ENCODE measurements around the gene ATAD2B.
"Not testable (repeated sequence)": the region's sequence is repeated elsewhere in the genome, so short reads cannot be mapped to it uniquely, and the experiment has no call there.

Gene ATAD2B

DNA sequence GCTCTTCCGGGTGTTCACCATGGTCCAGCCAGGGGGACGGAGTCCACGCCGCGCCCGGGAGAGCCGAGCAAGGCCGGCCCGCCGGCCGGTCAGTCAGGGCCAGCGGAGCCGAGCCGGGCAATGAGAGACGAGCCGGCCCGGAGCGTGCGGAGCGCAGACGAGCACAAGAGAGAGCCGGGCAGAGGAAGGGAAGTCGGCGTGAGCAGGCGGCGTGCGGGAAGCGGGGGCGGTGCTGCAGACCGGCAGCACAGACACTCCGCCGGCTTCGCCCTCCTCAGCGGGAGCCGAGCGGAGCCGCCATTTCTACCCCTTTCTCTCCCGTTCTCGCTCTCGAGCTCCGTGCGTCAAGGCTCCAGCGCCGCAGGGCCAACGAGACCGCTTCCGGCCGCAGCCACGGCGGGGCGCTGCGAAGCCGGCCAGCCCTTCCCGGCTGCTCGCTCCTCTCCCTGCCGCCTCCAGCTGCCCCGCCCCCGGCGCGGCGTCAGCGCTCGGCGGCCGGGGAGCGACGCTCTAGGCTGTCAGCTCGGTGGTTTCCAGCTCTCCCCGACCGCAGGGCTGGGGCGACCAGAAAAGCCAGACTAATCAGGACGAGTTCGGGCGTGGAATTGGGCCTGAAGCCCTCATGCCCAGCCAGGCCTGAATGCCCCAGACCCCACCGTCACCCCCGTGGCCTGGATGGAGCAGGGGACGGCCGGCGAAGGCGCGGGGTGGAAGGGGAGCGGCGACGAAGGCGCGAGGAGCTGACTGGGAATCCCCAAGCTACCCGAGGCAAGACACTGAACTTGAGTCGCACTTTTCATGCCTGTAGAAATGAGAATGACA lies at the start of gene ATAD2B:
ATAD2B (minus strand) TSS at position 374 of the 822 bp plus-strand sequence; CDS start at position 21, 353 bp downstream.
- peak; percentile 89 for FAIRE-seq

DNA sequence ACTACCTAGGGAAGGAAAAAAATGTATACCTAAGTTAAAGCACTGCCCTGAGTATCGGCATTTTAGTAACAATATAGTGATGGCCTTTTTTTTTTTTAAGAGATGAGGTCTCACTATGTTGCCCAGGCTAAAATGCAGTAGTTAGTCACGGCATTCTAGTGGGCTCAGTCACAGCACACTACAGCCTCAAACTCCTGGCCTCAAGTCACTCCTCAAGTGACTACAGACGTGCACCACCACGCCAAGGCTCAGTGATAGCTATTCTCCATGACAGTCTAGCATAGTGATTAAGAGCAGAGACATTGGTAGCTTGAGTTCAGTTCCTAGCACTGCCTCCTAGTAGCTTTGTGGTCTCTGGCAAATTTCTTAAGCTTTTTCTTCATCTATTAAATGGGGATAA lies 40.9 kb upstream of the ATAD2B start:
- DNase-seq (ENCODE audit: insufficient read length, low spot score) (no peak), FAIRE-seq (no peak)

More for the DNA sequence above, at the start of gene ATAD2B:
- peak; percentile 74 for DNase-seq (ENCODE audit: insufficient read length, low spot score)

DNA sequence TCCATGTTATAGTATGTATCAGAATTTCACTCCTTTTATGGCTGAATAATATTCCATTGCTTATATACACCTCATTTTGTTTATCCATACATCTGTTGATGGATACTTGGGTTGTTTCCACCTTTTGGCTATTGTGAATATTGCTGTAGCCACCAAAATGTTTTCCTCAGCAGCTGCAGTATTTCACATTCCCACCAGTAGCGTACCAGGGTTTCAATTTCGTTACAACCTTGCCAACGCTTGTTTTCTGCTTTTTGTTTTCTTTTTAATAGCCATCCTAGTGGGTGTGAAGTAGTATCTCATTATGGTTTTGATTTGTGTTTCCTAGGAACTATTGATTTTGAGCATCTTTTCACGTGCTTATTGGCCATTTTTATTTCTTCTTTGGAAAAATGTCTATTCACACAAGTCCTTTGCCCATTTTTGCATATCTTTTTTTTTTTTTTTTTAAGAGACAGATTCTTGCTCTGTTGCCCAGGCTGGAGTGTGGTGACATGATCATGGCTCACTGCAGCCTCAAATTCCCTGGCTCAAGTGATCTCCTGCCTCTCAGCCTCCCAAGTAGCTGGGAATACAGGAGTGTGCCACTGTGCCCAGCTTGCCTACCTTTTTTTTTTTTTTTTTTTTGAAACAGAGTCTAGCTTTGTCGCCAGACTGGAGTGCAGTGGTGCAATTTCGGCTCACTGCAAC lies 27.5 kb upstream of the ATAD2B start:
- DNase-seq (ENCODE audit: insufficient read length, low spot score) (no peak), FAIRE-seq (peak; percentile 23)

DNA sequence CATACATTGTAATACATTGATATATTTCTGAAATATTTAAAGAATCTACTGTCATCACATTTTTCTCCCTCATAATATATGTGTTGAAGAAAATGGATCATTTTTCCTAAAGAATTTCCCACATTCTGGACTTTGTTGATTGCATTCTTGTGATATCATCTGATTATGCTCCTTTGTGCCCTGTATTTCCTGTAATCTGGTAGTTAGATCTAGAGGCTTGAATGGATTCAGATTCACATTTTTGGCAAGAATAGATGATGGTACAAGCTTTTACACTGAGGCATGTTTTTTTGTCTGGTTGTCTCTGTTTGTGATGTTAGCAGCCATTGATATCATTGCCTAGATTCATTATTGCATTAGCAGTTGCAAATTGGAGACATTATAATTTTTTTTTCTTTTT lies 26.7 kb upstream of the ATAD2B start:
- no peak for FAIRE-seq
- DNase-seq (ENCODE audit: insufficient read length, low spot score), result no peak

DNA sequence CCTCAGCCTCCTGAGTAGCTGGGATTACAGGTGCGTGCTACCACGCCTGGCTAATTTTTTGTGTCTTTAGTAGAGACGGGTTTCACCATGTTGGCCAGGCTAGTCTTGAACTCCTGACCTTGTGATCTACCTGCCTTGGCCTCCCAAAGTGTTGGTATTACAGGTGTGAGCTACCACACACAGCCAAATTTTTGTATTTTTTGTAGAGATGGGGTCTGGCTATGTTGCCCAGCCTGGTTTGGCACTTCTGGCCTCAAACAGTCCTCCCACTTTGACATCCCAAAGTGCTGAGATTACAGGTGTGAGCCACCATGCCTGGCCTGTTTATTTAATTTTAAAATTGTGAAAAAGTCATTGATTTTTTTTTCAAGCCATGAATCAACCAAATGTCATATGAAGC lies 25.6 kb upstream of the ATAD2B start:
- FAIRE-seq; DNase-seq (ENCODE audit: insufficient read length, low spot score): not testable (repeated sequence)

DNA sequence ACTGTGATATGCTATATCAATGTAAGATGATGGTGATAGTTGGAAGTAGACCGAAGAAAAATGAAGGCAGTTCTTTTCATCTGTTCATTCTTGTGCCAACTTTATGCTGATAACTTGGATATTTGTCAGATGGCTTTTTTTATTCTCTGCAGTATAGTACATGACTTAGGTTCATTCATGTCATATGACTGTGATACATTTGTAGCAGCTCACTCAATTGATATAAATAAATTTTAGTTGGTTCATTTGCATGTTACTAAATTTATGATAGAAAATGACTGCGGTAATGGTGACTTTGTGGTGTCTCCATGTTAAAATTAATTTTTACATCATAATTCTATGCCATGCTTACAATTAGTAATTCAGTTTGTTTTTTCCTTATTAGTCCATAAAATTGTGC lies 20.4 kb upstream of the ATAD2B start:
- DNase-seq (ENCODE audit: insufficient read length, low spot score) (no peak), FAIRE-seq (no peak)

DNA sequence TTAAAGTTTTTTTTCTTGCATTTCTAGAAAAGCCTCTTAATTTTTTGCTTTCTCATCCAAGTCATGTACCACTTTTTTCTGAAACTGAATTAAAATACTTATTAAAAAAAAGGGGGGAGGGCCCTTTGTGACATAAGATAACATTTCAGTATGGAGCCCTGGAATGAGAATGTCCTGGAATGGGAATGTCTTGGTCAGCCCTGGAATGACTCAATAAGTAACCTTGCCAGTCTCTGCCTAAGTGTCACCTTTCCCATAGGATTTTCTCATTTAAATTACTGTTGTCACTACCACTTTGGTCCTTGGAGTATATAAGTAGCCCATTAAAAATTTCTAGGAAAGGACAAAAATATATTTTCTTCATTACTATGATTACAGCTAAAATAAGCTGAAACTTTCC lies 18.1 kb upstream of the ATAD2B start:
- FAIRE-seq (no peak), DNase-seq (ENCODE audit: insufficient read length, low spot score) (no peak)

DNA sequence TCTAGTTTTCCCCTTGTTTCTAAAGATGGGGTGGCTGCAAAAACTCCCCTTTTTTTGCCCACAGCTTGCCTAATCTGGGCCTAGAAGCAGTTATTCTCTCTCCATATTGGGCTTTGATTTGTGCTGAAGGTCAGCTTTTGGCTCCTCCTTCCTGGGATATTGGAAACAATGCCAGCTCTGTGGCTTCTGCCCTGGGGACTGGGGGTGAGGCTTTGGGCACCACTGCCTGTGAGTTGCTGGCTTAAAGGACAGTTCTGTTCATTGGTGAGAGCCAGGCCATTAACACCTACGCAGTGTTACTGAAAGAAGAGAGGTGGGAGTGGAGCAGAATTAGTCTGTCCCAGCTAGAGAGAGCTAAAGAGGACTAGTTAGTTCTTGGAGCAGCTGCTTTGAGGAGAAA lies 17.6 kb upstream of the ATAD2B start:
- DNase-seq (ENCODE audit: insufficient read length, low spot score) (no peak), FAIRE-seq (no peak)

DNA sequence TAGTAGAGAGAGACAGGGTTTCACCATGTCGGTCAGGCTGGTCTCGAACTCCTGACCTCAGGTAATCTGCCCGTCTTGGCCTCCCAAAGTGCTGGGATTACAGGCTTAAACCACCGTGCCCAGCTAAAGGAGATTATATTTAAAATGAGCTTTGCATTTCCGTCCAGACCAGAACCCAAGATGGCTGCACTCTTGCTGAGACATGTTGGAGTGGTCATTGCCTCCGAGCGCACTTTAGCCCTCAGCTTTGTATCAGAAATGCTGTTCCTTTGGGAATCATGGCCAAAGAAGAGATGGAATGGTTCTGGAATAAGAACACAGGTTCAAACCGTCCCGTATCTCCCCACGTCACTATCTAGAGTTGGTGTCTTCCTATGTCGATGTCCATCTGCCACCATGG lies 16.7 kb upstream of the ATAD2B start:
- no peak for DNase-seq (ENCODE audit: insufficient read length, low spot score)
- FAIRE-seq, result no peak

DNA sequence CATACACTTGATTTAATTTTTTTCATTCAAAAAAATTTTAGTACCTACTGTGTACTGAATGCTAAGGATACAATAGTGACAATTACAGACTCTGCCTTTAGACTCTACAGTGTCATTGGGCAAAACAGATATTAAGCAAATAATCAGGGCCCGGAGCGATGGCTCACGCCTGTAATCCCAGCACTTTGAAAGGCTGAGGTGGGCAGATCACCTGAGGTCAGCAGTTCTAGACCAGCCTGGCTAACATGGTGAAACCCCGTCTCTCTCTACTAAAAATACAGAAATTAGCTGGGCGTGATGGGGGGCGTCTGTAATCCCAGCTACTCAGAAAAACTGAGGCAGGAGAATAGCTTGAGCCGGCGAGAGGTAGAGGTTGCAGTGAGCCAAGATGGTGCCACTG lies 14.7 kb upstream of the ATAD2B start:
- DNase-seq (ENCODE audit: insufficient read length, low spot score) (no peak), FAIRE-seq (no peak)

DNA sequence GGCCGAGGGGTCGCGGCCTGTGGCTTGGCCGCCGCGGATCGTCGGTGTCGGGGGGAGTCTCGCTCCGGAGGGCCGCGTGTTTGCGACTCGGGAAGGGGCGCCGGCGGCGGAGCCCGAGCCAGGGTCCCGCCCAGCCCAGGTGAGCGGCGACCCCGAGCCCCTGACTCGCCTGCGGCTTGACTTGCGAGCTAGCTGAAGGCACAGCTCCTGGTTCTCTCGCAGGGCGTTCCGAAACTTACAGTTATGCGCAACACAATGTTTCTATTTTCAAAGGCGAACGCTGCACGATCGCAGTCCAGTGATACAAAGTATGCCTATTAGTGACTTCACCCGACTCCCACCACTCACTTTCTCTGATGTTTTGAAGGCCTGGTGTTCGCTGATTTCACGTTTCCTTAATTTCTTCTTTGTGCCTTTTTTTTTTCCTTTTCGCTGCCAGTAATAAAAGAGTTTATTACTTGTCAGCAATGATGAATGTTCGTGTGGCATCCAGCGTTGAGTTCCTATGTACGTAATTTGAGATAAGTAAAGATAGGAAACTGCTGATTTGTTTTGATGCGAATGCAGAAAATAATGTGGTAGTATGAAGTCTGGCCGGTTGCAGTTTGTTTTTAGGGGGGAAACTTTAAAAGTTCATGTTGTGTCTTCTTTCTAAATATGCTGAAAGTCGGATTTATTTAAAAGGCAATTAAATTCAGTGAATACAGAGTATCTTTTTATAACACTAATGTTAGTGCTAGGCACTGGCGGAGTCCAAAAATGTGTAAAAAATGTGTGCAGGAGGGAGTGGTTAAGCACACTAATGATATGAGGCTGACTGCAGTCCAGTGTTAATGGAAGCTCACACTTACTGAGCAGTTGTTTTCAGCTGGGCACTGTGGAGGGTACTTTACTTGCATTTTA lies 14.0 kb upstream of the ATAD2B start:
- FAIRE-seq (peak; percentile 90), DNase-seq (ENCODE audit: insufficient read length, low spot score) (peak; percentile 64)

DNA sequence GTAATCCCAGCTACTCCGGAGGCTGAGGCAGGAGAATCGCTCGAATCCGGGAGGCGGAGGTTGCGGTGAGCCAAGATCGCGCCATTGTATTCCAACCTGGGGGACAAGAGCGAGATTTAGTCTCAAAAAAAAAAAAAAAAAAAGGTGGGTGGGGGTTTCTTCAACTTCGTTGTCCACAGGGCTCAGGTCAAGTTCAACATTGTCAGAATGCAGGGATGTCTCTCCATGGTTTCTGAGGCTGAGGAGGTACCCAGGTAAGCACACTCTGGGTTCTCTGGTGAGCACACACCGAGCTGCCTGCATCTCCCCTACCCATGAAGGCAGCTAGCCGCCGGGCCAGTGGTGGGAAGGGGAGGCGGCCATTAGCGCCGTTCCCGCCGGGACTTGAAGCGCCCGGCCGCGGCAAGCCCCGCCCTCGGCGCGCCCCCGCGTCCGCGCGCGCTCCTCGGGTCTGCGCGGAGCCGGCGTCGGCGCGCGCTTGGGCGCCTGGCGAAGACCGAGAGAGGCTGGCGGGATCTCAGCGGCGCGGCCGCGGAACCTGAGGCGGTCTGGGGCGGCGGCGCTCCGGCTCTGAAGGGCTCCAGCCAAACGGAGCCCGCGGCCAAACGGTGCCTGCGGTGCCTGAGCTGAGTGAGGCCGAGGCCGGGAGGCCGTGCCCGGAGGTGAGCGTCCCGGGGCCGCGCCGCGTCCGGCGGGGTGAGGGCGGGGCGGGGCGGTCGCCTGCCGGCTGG lies 13.2 kb upstream of the ATAD2B start, which contains the start of gene UBXN2A:
UBXN2A (plus strand) TSS at position 477 of the 731 bp plus-strand sequence. CDS start 17,852 bp downstream, outside the sequence.
- DNase-seq (ENCODE audit: insufficient read length, low spot score) (peak; percentile 81), FAIRE-seq (peak; percentile 71)

DNA sequence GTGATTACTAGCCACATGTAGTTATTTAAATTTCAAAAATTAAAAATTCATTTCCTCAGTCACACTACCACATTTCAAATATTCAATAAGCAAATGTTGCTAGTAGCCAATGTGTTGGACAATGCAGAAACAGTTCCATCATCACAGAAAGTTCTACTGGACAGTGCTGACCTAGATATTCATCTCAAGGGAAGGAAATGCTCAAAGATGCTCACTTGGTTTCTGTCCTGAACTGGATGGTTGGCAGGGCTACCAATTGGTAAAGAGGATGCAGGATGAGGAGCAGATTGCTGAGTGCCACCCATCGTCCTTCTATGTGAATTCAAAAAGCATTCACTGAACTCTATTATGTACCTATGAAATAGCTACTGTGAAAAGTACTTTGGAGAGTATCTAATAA lies 7.3 kb upstream of the ATAD2B start:
- DNase-seq (ENCODE audit: insufficient read length, low spot score) (no peak), FAIRE-seq (no peak)

DNA sequence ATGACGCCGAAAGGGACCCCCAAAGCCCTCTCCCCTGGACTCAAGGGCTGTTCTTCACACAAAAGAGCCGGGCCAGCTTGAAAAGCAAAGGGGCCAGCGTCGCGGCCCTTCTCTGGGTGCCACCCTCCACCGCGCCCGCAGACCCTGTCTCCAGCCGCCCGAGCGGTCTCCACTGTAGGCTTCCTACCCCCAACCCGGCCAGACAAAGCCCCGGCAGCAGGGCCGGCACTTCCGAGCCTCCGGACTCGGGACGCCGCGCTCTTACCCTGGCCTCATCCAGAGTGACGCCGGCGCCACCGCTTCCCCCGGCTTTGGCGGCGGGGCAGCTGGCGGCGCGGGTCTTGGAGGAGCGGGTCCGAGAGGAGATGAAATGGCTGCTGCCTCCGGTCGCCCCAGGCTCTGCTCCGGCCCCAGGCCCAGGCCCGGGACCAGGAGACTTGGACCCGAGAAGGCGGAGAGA lies 603 bp downstream of the ATAD2B start:
- FAIRE-seq, result no peak
- DNase-seq (ENCODE audit: insufficient read length, low spot score), result no peak

DNA sequence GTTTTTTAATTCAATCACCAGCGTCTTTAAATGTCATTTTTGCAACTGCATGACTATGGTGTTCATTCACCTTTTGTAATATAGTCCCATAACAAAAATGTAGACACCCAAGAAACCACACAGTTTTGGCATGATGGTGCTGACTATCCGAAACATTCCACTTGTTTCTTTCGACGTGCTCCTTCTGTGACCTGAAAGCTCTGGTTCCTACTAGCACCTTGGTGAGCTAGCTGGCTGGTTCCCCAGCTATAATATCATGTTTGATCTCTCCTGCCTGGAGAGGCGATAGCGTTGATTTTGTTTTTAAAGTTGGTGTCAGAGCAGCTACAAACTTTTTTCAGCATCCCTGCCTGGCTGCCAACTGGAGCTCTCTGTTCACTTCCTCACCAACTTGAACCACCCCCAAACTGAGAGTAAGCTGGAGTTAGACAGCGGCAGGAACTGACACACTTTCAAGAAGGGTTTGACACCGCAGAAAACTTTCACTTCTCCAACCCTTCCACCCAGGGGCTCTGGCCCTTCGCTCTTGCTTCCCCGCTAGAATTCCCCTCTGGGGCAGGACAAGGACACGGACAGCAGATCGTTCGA lies 1.1 kb downstream of the ATAD2B start:
- FAIRE-seq, result peak; percentile 97

DNA sequence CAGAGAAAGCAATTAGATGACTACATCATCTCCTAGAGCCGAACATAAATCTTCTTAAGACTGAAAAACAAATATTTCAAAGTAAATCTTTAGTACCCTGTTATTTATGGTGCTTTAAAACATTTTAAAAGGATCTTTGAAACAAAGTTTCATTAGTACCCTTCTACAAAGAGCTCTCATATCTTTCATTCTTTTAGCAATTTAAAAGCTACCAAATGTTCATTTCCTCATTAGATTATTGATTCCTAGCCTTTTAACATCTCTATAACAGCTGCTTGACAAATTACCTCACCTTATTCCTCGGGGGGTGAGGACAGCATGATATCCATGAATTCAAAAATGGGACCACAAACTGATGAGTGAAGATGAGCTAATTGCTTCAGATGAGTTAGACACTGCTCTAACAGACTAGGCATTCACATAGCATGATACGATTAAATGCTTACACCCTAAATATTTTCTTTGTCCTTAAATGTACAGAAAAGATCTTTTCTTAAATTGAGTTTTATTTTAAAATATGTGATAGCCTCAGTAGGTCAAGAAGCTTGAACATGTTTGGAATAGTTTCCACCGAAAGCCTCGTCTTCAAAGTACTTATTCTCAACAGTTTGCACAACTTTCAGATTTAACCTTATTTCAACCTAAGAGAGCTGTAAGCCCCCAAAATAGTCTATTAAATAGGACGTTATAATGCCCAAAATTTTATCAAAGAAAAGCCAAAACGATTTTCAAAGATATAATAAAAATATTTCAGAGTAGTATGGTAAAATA lies 2.1 kb downstream of the ATAD2B start:
- DNase-seq (ENCODE audit: insufficient read length, low spot score) (no peak), FAIRE-seq (no peak)

More for the DNA sequence above, 1.1 kb downstream of the ATAD2B start:
- no peak for DNase-seq (ENCODE audit: insufficient read length, low spot score)

DNA sequence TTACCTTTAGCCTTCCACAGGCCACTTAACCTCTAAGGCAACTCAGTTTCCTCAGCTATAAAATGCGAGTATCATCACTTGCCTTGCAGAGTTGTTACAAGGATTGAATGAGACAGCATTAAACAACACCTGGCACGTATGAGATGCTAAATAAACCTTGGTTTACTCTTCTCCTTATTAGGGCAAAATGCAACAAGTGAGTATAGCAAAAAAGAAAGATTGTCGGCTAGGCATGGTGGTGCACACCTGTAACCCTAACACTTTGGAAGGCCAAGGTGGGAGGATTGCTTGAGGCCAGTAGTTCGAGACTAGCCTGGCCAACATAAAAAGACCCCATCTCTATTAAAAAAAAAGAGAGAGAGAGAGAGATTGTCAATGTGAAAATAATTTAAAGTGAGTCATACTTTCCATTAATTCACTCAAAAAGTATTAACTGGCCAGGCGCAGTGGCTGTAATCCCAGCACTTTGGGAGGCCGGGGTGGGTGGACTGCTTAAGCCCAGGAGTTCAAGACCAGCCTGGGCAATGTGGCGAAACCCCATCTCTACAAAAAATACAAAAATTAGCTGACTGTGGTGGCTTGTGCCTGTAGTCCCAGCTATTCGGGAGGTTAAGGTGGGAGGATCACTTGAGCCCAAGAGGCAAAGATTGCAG lies 8.0 kb downstream of the ATAD2B start:
- FAIRE-seq (no peak), DNase-seq (ENCODE audit: insufficient read length, low spot score) (no peak)

DNA sequence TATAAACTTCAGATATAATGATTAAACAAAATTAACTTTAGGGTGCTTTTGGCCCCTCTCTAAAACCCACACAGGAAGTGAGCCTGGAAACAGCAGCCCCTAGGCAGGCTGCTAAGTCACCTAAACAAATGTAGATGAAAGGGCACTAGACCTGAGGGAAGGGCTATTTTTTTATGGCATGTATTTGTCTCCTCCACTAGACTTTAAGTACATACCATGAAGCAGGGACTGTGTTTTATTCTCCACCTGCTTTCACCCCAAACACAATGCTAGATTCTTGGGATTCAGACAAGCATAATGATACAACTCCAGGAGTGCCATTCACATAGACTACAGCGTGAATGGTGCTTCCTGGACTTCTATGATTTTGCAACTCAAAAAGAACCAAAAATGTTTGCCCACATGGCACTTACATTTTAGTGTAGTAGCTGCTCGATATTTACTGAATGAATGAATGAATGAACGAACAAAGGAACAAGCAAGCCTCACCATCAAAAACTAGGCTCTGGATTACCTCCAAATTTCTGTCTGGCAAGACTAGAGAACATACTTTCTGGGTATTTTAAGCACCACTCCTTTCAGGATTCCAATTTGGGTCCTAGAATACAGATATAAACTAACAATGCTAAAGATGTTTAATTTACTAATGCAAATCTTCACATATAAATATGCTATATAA lies 10.1 kb downstream of the ATAD2B start:
- DNase-seq (ENCODE audit: insufficient read length, low spot score) (no peak), FAIRE-seq (peak; percentile 86)

Data from GM19239 (cell line).